GF-D8 (cell line): ENCODE results near the gene ALKBH6.

Source experiments
- DNase-seq: peaks from one replicate; lab custom pipeline; 2025; lab: John Stamatoyannopoulos, UW

ALKBH6 gene

DNA sequence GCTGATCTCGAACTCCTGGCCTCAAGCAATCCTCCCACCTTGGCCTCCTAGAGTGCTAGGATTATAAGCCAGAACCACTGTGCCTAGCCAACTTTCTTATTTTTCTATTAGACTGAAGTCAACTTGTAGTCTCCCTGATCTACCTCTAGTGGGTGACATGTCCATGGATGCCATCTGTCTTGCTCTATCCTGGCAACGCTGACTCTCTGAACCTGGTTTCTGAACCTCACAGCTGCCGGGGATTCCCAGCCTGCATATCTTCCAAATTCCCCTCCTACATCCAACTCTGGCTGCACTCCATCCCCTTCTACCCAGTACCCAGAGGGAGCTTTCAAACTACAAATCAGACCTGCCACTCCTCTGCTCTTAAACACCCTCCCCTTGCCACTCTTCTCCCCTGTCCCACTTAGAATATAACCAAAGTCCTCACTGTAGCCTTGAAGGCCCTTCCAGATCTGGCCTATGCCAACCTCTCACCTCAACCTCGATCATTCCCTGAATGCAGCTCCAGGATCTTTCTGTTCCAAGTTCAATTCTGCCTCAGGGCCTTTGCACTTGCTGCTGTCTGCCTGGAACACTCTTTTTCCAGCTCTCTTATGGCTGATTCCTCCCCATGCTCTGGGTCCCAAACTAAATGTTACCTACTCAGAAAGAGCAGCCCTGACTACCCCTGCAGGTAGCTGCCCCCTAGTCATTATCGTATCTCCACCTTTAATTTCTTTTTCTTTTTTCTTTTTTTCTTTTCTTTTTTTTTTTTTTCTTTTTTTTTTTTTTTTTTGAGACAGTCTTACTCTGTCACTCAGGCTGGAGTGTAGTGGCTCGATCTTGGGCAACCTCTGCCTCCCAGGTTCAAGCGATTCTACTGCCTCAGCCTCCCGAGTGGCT is 16.5 kb upstream of the ALKBH6 start:
- no peak for DNase-seq

DNA sequence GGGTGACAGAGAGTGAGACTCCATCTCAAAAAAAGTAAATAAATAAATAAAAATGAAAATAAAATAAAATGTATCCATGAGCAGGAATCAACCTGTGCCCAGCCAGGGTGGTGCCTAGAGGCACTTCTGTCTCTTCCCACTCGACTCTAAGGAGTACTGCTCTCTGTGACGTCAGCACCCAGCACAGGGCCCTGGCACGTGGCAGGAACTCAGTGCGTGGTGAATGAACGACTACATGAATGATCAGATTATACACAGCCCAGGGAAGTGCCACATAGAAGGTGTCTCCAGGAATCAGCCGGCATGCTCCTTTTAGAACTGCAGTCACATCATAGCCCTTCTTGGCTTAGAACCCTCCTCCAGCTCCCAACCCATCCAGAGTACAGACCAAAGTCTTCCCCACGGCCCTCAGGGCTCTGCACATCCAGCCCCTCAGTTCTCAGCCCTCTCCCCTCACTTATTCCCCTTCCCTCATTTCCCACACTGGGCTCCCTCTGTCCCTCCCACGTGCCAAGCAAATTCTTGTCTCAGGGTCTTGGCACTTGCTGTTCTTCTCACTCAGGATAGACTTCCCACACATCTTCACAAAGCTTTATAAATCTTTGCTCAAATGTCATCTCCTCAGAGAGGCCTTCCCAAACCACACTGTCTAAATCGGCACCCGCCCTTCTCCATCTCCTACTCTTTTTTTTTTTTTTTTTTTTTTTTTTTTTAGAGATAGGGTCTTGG is 14.5 kb upstream of the ALKBH6 start:
- DNase-seq: no peak

- DNase-seq: no peak
Measured at GRCh38 chr19:36027696-36028095, 13.7 kb upstream of the ALKBH6 start.

GRCh38 chr19:36026091-36026876 is 12.3 kb upstream of the ALKBH6 start:
- DNase-seq: no peak

- no peak for DNase-seq
Measured at GRCh38 chr19:36025541-36025940, 11.5 kb upstream of the ALKBH6 start.

GRCh38 chr19:36023432-36023831 is 9.4 kb upstream of the ALKBH6 start:
- no peak for DNase-seq

- DNase-seq: no peak
Measured at GRCh38 chr19:36019061-36019670, 5.2 kb upstream of the ALKBH6 start.

DNA sequence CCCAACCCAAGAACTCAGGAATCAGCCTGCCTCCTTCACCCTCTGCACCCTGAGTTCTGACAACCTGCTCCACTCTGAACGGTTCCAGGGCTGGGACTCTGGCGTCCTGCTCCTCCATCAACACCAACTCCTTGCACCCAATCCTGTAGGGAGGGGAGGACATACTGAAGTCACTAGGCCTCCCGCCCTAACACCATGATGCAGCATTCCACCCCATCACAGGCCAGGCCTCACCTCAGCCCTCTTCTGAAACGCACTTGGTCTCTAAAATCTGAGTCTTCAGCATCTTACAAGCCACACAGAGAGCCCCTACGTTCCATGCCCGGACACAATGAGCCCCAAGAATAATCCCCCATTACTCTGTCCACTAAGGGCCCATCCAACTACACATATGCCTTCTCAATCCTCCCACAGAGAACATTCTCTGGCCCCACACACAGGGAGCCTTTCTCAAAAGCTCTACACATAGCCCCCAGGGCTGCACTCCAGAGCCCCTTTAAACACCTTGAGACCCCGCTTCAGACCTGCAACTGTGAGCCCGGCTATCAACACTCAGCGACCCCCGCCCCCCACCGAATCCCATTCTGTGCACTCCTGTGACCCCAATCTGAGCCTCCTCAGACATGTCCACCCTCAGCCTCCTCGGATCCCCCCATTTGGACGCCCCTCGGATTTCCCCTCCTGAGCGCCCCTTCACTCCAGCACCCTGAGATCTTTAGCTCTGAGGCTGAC is 567 bp downstream of the ALKBH6 start:
- DNase-seq: no peak

- no peak for DNase-seq
Measured at GRCh38 chr19:36010402-36010801, 3.6 kb downstream of the ALKBH6 start.

DNA sequence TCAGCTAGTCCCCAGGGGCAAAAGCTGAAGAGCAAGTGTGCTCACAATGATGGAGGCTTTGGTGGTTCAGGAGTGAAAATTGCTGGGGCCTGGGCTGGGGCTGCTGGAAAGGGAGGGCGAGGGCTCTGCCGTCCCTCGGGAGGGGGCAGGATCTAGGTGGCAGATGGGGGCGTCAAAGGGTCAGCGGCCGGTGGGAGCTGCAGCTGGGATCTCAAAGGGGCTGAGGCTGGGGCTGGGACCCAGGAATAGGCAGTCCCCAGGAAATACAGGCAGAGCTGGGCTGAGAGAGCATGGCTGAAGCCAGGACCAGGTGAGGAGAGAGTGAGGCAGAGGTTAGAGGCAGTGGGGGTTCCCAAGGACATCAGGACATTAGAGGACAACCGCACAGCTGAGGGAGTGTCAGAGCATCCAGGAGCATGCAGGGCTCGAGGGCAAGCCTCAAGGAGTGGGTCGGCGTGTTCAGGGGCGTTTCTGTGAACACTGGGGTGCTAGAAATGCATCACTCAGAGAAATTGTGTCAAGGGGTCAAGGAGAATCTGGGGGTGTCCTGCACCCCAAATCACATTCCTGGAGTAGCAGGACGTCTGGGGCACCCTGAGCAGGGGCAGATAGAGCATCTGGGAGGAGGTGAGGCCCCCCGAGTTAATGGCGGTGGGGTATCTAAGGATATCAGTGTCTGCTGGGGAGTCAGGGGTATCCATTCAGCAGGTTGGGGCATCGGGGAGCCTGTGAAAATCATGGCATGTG is 4.2 kb downstream of the ALKBH6 start:
- no peak for DNase-seq

DNA sequence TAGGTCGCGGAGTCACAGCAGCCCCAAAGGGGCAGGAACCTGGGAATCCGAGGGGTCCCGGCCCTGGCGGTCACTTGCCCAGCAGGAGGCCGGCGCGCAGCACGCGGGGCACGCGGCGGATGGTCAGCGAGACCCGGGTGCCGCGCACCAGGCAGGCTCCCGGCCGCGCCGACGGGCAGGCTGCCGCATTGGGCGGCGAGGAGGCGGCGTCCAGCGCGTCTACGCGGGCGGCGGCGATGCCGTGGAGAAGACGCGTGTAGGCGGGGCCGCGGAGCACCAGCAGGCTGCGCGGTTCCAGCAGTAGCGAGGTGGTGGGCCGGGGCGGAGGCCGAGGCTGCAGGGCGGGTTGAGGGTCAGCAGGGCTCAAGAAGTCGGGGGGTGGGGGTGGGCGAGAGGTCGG is 4.8 kb downstream of the ALKBH6 start:
- no peak for DNase-seq

- DNase-seq: no peak
Measured at GRCh38 chr19:36008336-36008978, 5.6 kb downstream of the ALKBH6 start, which contains the start of gene SYNE4. Gene SYNE4, minus strand, starts transcription at chr19:36008813. Its CDS starts 132 bp downstream, at chr19:36008681.

- no peak for DNase-seq
Measured at GRCh38 chr19:36006955-36007354, 7.1 kb downstream of the ALKBH6 start.

- DNase-seq: no peak
Measured at GRCh38 chr19:36003284-36003683, 10.7 kb downstream of the ALKBH6 start.

GRCh38 chr19:36001605-36002004 is 12.4 kb downstream of the ALKBH6 start:
- DNase-seq: no peak

- DNase-seq: no peak
Measured at GRCh38 chr19:35996777-35997176, 17.2 kb downstream of the ALKBH6 start.

DNA sequence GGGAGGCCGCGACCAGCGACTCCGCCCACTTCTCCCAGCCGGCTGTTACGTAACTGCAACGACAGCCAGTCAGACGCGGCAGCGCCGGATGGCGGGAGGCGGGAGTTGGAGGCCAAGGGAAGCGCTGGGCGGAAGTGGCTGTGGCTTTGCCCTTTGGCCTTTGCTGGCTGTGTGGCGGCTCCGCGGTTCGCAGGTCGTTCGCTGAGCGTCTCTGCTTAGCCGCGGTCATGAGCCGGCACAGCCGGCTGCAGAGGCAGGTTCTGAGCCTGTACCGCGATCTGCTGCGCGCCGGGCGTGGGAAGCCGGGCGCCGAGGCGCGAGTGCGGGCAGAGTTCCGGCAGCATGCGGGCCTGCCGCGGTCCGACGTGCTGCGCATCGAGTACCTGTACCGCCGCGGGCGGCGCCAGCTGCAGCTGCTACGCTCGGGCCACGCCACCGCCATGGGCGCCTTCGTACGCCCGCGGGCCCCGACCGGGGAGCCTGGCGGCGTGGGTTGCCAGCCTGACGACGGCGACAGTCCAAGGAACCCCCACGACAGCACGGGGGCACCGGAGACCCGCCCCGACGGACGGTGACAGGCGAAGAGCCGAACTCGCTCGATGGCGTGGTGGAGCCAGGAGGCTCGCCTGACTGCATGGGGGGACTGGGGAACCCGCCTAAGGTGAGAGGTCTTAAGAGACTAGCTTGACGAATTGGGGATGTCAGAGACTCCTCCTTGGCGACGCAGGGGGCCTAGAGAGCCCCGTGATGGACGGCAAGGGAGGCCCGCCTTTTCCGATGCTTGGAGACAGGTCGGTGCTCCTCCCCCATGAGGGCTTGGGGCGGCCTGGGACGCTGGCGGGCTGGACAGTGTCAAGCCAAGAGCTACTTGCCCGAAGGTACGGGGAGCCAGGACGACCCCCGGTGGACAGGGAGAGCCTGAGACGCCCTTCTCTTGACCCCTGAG is 18.7 kb downstream of the ALKBH6 start, which contains the start of gene SDHAF1:
Gene SDHAF1, plus strand, starts transcription at position 141 of the 946 bp plus-strand sequence. Its CDS starts 87 bp downstream, at position 228.
- peak; percentile 89 for DNase-seq

DNA sequence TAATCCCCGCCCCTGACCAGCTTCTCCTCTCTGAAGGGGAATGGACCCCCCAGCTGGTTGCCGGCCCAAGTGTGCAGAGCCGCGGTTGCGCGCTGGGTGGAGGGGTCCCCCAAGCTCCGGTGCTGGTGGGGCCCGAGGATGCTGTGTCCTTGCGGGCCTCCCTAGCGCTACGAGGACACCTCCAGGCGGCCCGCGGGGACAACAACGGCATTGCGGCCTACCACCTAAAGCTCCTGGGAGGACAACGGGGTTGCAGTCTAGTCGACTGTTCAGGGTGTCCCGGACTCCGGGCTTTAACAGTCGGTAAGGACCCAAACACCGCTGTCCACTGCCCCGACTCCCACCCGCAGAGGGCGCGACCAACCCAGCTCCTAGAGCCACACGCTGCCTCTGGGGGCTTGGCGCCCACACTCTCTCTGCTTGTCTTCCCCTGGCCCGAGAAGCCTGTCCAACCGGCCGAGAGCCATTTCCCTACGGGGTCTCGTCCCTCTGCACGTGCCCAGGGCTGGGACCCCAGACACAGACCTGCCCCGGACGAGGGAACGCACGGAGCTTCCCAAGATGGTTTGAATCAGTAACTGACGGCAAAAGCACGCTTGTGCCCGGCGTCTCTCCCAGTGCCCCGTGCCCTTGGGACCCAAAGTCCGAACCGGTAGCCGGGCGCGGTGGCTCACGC is 20.0 kb downstream of the ALKBH6 start:
- DNase-seq: peak; percentile 5
